ENCODE results near the gene NUP107.

NUP107 gene

DNA sequence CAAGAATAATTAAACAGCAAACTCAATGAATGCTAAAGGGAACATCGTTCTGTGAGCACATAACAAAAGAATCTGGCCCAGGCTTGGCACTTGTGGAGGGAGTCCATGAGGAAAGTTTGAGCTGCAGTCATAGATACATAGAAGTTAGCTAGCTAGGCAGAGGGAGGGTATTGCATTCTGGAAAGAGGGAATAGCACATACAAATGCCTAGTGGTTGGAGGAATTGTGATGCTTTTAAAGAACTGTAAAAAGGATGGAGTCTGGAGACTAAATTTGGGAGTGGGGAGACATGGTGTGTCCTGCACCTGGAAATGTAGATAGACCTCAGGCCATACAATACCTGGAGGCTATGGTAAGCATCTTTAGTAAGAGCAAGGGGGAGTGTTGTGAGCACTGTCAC is 83.2 kb downstream of the NUP107 start:
- Mint-ChIP-seq H3K4me3 (no peak overlapping the region), H3K36me3 (ENCODE audit: low read depth) (peaks cover 11% of the 10 kb centered on the region)

DNA sequence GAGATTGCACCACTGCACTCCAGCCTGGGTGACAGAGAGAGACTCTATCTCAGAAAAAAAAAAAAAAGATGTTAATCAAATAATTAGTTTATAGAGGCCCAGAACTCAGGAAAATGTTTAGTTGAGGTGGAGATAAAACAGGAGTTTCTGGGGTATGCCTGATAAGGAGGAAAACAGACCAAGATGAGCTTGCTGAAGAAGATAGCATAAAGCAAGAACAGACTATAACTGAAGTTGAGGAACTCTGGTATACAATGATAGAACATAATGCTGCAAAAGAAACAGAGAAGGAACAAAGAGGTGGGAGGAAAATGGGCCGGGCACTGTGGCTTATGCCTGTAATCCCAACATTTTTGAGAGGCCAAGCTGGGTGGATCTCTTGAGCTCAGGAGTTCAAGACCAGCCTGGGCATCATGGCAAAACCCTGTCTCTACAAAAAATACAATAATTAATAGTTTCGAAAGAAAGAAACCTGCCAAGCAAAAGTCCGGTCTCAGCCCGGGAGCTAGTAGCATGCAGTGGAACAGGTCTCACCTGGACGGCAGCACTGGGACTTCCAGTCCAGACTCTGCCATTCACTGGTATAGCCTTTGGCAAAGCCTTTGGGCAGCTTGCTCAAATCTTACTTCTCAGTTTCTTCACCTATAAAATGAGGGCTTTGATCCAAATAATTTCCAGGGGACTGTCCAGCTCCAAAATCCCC is 84.6 kb downstream of the NUP107 start:
- Mint-ChIP-seq H3K4me3 (no peak overlapping the region), H3K9me3 (no peaks in the 10 kb centered on the region), H3K36me3 (ENCODE audit: low read depth) (peaks cover 8% of the 10 kb centered on the region), H3K27ac (no peak overlapping the region), H3K4me1 (no peaks in the 10 kb centered on the region), H3K27me3 (ENCODE audit: low read depth, poor library complexity) (peaks cover 3% of the 10 kb centered on the region)
- TF ChIP-seq CTCF (IDR thresholded peaks at IDR 0.05) = no peak
- no peak for DNase-seq

More for the DNA sequence above, 83.2 kb downstream of the NUP107 start:
- Mint-ChIP-seq H3K9me3 (no peaks in the 10 kb centered on the region), H3K4me1 (no peaks in the 10 kb centered on the region), H3K27ac (no peak overlapping the region), H3K27me3 (ENCODE audit: low read depth, poor library complexity) (peaks cover 3% of the 10 kb centered on the region)
- DNase-seq = no peak
- TF ChIP-seq CTCF (IDR thresholded peaks at IDR 0.05) = no peak

- Mint-ChIP-seq H3K27me3 (ENCODE audit: low read depth, poor library complexity) (peaks cover 3% of the 10 kb centered on the region), H3K9me3 (no peaks in the 10 kb centered on the region), H3K4me3 (no peak overlapping the region), H3K27ac (no peak overlapping the region), H3K36me3 (ENCODE audit: low read depth) (no peaks in the 10 kb centered on the region), H3K4me1 (no peaks in the 10 kb centered on the region)
- no peak for DNase-seq
- no peak for TF ChIP-seq CTCF (IDR thresholded peaks at IDR 0.05)
Measured at GRCh38 chr12:68772714-68773113, 85.9 kb downstream of the NUP107 start.

- no peaks in the 10 kb centered on the region for H3K9me3 Mint-ChIP-seq
- no peaks in the 10 kb centered on the region for H3K4me1 Mint-ChIP-seq
- no peak overlapping the region for H3K27ac Mint-ChIP-seq
- peaks cover 5% of the 10 kb centered on the region for H3K36me3 Mint-ChIP-seq (ENCODE audit: low read depth)
- no peak for TF ChIP-seq CTCF (IDR thresholded peaks at IDR 0.05)
- no peak overlapping the region for H3K4me3 Mint-ChIP-seq
- no peak for DNase-seq
- peaks cover 3% of the 10 kb centered on the region for H3K27me3 Mint-ChIP-seq (ENCODE audit: low read depth, poor library complexity)
Measured at GRCh38 chr12:68773582-68773981, 86.8 kb downstream of the NUP107 start.

- Mint-ChIP-seq H3K27me3 (ENCODE audit: low read depth, poor library complexity) (peaks cover 3% of the 10 kb centered on the region), H3K4me3 (no peak overlapping the region), H3K9me3 (no peaks in the 10 kb centered on the region), H3K36me3 (ENCODE audit: low read depth) (peaks cover 5% of the 10 kb centered on the region), H3K4me1 (no peaks in the 10 kb centered on the region), H3K27ac (no peak overlapping the region)
- no peak for DNase-seq
- no peak for TF ChIP-seq CTCF (IDR thresholded peaks at IDR 0.05)
Measured at GRCh38 chr12:68775121-68775630, 88.4 kb downstream of the NUP107 start.

All from nephron progenitor cell (in vitro differentiated cells).